Mononuclear cell (primary cell): ENCODE results near the gene SART3. TPM values are rescaled to one million over a fixed set of nuclear protein-coding genes. Genes with fewer than 3 reads are reported as not detected.
"Not testable (repeated sequence)": the region's sequence is repeated elsewhere in the genome, so short reads cannot be mapped to it uniquely, and the experiment has no call there.

Experiments
- H3K27me3 ChIP-seq: 2 replicates; pipeline ENCODE4 v1.6.0; 2011; ENCODE audit warnings: low read length, control low read depth; ENCODE audit not compliant: insufficient read depth
- H3K4me1 ChIP-seq: 2 replicates; pipeline ENCODE4 v1.5.1; 2011; ENCODE audit warnings: mild to moderate bottlenecking, low read length, control low read depth; ENCODE audit not compliant: insufficient read depth
- H3K4me3 ChIP-seq: 2 replicates; pipeline ENCODE4 v1.5.1; 2011; ENCODE audit warnings: mild to moderate bottlenecking, low read length, moderate library complexity
- H3K9me3 ChIP-seq: 2 replicates; pipeline ENCODE4 v1.5.1; 2011; ENCODE audit warnings: low read depth, mild to moderate bottlenecking, control low read depth, low read length
- total RNA-seq: library from RNA; depleted of rRNA; stranded (reverse); fragments of >200 nt; gene quantifications from one replicate; pipeline ENCODE4 v1.2.3, GENCODE V29; 2012

Gene SART3
- total RNA-seq, 1 donor: 102 TPM

DNA sequence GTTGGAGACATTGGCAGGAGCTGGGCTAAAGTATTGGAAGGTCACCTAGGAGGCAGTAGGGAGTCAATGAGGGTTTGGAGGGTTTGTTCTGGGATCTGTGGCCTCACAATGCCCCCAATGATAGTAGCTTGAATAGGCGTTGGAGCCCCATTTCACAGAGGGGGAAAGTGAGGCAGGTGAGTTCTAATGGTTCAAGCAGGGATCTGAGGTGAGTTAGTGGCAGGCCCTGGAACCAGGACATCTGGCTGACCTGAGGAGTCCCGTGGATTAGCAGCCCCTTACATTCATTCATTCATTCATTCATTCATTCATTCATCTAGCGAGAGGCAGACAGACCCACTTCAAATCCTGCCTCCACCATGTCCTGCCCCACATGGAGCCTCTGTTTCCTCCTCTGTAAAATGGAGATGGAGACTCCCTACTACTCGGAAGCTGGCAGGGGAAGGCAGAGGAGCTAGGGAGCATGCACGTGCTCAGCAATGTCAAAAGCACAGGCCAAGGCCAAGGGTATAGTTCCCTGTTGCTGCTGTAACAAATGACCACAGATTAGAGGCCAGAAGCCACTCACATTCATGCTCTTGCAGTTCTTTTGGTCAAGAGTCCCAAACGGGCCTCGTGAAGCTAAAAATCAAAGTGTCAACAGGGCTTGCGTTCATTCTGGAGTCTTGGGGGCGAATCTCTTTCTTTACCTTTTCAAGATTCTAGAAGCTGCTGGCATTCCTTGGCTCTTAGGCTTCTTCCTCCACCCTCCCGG is 39.2 kb upstream of the SART3 start:
- Histone ChIP-seq H3K4me3 (no peak overlapping the region), H3K27me3 (no peaks in the 10 kb centered on the region), H3K9me3 (no peaks in the 10 kb centered on the region), H3K4me1 (no peaks in the 10 kb centered on the region)

DNA sequence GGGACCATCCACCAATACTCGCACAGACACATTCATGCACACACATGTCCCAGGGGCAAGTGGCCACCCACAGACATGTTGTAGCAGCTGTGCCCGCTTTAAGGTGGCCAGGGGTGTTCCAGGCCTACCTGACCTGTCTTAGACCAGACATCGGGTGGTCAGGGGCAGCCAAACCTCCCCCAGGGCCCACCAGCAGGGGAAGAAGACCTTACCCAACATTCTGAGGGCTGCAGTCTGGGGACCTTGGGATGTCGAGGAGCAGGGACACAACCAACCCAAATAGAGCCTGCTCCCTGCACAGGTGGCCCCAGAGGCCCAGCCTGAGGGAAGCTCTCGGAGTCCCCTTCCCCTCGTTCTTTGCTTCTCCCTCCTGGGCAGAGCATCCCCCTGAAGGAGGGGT is 38.6 kb upstream of the SART3 start:
- Histone ChIP-seq H3K27me3 (no peaks in the 10 kb centered on the region), H3K4me3 (no peak overlapping the region)

DNA sequence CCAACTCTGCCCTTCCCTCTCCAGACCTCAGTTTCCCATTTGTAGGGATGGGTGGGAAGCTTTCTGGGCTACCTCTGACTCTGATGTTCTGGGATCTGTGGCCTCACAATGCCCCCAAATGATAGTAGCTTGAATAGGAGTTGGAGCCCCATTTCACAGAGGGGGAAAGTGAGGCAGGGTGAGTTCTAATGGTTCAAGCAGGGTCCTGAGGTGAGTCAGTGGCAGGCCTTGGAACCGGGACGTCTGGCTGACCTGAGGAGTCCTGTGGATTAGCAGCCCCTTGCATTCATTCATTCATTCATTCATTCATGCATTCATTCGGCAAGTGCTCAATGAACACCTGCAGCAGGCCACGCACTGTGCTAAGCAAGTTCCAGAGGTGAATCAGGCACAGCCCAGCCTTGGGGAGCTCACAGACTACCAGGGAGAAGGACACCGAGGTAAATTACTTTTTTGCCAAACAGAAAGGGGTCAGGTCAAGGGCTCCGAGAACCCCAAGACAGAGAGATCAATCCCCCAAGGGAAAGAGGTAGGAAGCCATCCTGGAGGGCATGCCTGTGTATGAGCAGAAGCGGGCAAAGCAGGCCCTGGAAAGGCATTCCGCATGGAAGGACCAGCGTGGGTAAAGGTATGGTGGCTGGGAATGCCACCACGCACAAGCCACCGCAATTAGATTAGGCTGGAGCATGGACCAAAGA is 37.7 kb upstream of the SART3 start:
- H3K27me3 ChIP-seq: no peaks in the 10 kb centered on the region
- no peaks in the 10 kb centered on the region for H3K4me1 ChIP-seq
- no peaks in the 10 kb centered on the region for H3K9me3 ChIP-seq
- no peak overlapping the region for H3K4me3 ChIP-seq

More for the DNA sequence above, 38.6 kb upstream of the SART3 start:
- Histone ChIP-seq H3K4me1 (no peaks in the 10 kb centered on the region), H3K9me3 (no peaks in the 10 kb centered on the region)

DNA sequence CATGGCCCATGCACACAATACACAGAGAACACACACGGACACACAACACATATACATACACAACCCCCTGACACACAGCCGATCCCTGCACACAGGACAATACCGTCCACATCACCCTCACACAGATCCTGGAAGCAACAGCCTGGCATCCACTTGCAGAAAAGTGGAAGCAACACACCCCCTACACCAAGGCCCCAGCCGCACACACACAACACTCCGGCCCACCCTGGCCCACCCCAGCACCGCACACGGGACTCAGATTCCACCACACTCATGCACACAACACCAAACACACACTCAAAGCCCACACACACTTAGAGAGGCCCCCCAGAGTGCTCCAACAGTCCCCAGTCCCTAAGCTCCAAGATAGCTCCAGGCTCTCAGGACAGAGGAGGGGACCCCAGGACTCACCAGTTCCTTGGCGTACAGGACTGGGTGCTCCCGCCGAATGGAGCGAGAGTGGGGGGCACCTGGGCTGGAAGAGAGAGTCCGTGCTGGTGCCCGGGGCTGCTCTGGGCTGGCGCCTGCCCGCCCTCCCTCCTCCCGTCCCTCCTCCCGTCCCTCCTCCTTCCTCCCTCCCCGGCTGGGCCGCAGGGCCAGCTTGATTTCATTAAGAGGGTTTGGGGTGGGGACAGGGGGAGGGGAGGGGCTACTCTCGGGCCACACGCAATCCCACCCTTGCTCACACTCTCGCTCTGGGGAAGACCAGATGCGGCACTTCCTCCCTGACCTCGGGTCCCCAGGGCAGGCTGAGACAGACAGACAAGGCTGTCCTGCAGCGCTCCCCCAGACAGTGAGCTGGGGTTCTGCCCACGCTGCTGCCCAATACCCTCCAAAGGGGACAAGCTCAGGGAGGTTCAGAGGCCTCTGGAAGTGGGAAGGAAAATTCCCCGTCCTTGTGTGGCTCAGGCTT is 36.8 kb upstream of the SART3 start, which contains the start of gene TMEM119:
Gene TMEM119 (minus strand): TSS at position 526 of the 913 bp plus-strand sequence. CDS start 5,701 bp downstream, outside the sequence.
- Histone ChIP-seq H3K4me3 (no peak within 1 kb of the TSS), H3K9me3 (no peaks in the 10 kb centered on the region), H3K27me3 (no peaks in the 10 kb centered on the region), H3K4me1 (no peaks in the 10 kb centered on the region)

DNA sequence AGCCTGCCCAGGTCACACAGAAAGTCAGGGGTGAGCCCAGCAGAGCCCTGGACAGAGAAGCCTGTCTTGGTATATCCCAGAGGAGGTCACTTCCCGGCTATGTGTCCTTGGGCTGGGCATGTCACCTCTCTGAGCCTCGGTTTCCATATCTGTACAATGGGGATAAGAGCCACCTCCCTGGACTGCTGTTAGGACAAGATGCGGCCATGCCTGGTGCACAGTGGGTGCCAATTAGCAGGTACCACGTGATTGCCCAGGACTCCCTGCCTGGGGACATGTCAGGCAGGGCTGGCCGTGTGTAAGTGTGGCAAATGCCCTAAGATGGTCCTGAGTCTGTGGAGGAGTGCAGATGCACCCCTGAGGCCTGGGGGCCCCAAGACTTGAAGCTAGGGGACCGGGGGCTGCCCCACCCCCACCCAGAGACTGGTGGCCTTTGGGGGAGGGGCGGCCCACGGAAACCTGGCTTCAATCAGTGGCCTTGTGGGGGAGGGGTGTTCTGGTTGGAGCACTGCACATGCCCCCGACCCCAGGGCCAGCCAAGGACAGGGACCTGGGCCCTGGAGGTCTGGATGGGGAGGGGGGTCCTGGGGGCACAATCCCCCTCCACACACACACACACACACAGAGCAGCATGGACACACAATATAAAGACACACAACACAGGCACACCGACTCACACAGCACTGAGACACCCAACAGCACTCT is 36.0 kb upstream of the SART3 start:
- Histone ChIP-seq H3K4me1 (no peaks in the 10 kb centered on the region), H3K9me3 (no peaks in the 10 kb centered on the region), H3K4me3 (no peak overlapping the region), H3K27me3 (no peaks in the 10 kb centered on the region)

DNA sequence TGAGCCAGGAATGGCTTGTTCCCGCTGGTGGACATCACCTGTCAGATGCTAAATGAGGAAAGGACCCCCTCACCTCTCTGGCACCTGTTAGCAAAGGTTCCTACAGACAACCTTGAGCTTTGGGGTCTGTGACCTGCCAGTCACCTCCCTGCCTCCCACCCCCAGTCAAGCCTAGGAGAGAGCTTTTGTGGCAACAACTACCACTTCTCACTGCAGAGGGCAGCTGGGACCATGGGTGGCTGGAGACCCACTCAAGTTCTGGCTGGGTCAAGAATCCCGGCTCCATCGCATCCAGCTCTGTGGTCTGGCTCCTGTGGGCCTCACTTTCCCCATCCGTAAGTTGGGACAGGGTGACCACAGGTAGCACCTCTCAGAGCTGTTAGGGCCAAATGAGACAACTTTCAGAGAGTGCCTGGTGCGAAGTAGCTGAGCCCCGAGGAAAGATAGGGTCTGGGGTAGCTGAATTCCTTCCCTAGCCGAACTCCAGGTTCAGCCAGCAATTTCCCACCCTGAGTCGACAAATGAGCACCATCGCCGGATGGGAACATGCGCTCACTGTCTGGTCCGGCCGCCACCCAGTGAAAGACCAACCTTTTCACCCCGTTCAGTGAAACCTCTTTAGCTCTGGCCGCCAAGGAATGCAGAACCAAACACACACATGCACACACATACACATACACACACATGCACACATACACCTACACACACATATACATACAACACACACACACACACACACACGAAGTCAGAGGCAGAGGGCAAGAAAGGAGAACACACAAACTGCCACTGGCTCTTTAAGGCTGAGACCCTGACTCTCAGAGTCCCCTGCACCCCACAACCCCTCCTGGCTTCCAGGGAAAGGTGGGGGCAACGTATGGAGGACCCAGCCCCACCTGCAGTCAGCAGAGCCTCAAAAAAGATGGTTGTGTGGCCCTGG is 35.0 kb upstream of the SART3 start:
- Histone ChIP-seq H3K9me3 (no peaks in the 10 kb centered on the region), H3K4me3 (no peak overlapping the region), H3K27me3 (no peaks in the 10 kb centered on the region), H3K4me1 (no peaks in the 10 kb centered on the region)

DNA sequence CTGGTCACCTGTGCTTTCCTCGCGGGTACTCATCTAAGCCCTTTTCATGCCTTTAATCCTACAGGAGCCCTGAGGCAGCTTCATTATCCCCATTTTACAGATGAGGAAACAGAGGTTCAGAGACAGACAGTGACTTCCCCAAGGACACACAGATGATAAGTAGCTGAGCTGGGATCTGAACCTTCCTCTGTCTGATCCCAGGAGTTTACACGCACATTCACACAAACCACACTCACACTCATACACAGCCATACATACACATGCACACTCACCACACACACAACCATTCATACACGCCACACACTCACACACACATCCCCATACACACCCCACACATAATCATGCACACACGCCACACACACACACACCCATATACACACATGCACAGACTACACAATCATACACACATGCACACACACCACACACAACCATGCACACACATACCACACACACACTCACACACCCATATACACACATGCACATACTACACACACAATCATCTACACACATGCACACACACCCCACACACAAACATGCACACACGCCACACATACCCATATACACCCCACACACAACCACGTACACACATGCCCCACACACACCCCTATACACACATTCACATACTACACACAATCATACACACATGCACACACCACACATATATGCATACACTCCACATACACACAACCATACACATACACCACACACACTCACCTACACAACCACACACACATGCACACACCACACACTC is 34.2 kb upstream of the SART3 start:
- H3K9me3 ChIP-seq: no peaks in the 10 kb centered on the region
- H3K4me3 ChIP-seq: no peak overlapping the region
- H3K27me3 ChIP-seq: no peaks in the 10 kb centered on the region
- H3K4me1 ChIP-seq: no peaks in the 10 kb centered on the region

DNA sequence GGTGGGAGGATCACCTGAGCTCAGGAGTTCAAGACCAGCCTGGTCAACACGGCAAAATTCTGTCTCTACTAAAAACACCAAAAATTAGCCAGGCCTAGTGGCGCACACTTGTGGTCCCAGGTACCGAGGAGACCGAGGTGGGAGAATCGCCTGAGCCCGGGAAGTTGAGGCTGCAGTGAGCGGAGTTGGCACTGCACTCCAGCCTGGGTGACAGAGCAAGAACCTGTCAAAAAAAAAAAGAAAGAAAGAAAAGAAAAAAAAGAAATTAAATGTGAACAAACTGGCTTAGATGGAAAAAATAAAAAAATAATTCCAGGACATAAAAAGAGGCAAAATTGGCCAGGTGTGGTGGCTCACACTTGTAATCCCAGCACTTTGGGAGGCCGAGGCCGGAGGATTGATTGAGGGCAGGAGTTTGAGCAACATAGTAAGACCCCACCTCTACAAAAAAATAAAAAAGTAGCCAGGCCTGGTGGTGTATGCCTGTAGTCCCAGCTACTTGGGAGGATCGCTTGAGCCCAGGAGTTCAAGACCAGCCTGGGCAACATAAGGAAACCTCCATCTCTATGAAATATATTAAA is 33.4 kb upstream of the SART3 start:
- Histone ChIP-seq H3K4me3 (no peak overlapping the region), H3K9me3 (no peaks in the 10 kb centered on the region), H3K27me3 (no peaks in the 10 kb centered on the region), H3K4me1 (no peaks in the 10 kb centered on the region)

DNA sequence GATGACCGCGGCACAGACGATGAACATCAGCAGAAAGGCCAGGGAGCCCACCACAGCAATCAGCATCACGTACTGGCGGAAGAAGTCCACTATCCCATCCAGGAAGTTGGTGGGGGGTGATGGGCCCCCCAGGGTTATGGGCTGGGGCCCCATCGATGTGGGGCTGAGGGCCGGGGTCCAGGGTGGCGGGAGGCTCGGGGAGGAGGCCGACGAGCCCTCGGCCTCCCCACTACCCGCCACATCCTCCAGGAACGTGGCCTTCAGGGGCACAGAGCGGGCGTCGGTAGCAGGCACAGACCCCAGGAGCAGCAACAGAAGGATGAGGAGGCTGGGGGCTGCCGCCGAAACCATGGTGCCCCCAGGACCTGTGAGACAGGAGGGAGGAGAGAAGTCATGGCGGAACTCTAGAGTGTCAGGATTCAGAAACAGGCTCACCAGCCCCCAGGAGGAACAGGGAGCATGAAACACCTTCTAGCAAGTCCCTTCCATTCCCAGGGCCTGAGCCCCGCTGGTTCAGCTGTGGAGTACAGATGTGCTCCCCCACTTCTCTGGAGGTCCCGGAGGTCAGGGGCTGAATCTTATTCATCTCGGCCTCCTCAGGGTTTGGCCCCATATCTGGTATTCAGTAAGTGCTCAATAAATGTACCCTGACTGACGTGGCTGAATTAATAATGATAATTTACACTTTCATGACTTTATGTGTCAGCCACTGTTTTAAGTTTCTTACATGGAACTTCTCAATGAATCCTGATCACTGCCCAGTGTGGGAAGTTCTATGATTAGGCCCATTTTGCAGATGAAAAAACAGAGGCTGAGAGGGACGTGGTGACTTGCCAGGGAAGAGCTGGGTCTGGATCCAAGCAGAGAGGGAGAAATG is 31.3 kb upstream of the SART3 start:
- no peaks in the 10 kb centered on the region for H3K27me3 ChIP-seq
- H3K4me1 ChIP-seq: no peaks in the 10 kb centered on the region
- H3K9me3 ChIP-seq: no peaks in the 10 kb centered on the region
- no peak overlapping the region for H3K4me3 ChIP-seq

DNA sequence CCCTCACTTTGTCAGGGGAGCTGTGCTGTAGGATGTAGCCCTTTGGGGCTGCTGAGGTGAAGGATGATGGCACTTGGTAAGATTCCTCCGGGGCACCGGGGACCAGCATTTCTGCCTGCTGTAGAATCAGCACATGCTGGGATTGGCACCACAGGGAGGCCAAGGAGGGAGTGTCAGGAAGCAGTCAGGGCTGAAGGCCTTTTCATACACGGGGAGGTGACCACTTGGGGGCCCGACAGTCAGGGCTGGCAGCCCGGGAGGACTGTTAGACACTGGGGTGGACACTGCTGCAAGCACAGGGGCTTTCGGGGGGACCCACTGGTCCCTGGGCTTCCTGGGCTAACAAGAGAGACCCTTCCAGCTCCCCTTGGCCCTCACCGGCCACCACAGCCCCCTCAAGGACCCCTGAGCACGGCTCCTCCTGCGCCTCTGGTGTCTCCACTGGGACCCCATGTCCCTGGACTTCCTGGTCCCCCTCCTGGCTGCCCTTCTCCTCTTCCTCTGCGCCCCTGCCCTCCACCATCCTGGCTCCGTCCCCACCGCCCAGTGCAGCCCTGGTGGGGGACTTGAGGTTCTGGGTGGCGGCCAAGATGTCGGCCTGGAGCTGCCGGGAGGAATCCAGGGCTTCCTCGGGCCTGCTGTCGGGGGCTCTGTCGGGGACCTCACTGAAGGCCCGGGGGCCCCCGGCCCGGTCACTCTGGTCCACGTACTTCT is 30.5 kb upstream of the SART3 start:
- H3K4me3 ChIP-seq: no peak overlapping the region

DNA sequence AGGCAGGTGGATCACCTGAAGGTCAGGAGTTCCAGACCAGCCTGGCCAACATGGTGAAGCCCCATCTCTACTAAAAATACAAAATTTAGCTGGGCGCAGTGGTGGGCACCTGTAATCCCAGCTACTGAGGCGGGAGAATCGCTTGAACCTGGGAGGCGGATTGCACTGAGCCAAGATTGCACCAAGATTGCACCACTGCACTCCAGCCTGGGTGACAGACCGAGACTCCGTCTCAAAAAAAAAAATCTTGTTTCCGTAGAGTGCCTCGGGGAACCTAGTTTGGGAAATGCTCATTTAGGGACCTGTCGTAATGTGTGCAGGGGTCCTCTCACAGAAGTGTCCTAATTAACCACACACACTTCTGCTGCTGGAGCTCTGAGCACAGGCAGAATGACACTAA is 29.5 kb upstream of the SART3 start:
- not testable (repeated sequence) for H3K4me3 ChIP-seq, H3K27me3 ChIP-seq, H3K4me1 ChIP-seq, H3K9me3 ChIP-seq

More for the DNA sequence above, 30.5 kb upstream of the SART3 start:
- no peaks in the 10 kb centered on the region for H3K27me3 ChIP-seq
- no peaks in the 10 kb centered on the region for H3K9me3 ChIP-seq
- no peaks in the 10 kb centered on the region for H3K4me1 ChIP-seq

DNA sequence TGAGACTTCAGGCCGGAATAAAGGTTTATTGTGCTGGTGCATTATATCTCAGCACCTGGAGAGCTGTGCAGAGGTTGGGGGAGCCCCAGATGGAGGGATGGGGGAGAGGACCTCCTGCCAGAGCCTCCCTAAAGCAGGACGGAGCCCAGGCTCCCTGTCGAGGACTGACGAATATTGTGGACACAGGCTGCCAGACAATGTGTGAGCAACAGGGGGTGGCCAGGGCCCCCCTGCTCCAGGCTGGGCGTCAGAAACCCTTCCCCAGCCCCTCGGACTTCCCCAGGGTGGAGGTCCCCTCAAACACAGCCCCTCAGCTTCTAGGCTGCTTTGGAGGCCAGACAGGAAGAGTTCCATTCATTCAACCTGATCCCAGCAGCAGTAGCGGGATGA is 28.9 kb upstream of the SART3 start:
- no peak overlapping the region for H3K4me3 ChIP-seq
- no peaks in the 10 kb centered on the region for H3K27me3 ChIP-seq
- no peaks in the 10 kb centered on the region for H3K4me1 ChIP-seq
- H3K9me3 ChIP-seq: no peaks in the 10 kb centered on the region
